Adrenal gland (tissue), 5 donors: ENCODE results near the gene MYADM.

ENCODE experiments used
- POLR2A ChIP-seq, 2 donors: fragments of 450-650 bp; IDR thresholded peaks; one replicate each; pipeline ENCODE4 v1.6.1; 2017; ENCODE audit warnings: antibody characterized with exemption in 2 of 2, mild to moderate bottlenecking in 2 of 2, moderate library complexity in 1 of 2
- TF ChIP-seq, protein P1 (sequence below), 6 experiments: fragments of 450-650 bp in 4 of 6; fragments of 200-600 bp in 2 of 6; sonication (generic) in 1 of 6; IDR thresholded peaks; 1 replicate in 5 of 6; 2 replicates in 1 of 6; pipeline versions ENCODE4 v1.5.1 to v1.8.0; 2016 to 2021; ENCODE audit warnings: antibody characterized with exemption in 6 of 6, mild to moderate bottlenecking in 2 of 6, moderate library complexity in 1 of 6
- donor health status: DM: no; HTN: no; CAD: no.

- TF ChIP-seq, protein P1, sequence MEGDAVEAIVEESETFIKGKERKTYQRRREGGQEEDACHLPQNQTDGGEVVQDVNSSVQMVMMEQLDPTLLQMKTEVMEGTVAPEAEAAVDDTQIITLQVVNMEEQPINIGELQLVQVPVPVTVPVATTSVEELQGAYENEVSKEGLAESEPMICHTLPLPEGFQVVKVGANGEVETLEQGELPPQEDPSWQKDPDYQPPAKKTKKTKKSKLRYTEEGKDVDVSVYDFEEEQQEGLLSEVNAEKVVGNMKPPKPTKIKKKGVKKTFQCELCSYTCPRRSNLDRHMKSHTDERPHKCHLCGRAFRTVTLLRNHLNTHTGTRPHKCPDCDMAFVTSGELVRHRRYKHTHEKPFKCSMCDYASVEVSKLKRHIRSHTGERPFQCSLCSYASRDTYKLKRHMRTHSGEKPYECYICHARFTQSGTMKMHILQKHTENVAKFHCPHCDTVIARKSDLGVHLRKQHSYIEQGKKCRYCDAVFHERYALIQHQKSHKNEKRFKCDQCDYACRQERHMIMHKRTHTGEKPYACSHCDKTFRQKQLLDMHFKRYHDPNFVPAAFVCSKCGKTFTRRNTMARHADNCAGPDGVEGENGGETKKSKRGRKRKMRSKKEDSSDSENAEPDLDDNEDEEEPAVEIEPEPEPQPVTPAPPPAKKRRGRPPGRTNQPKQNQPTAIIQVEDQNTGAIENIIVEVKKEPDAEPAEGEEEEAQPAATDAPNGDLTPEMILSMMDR (IDR thresholded peaks at IDR 0.05), result peak in 5 of 6 experiments; percentile 27 to 67 (median 50)
- TF ChIP-seq POLR2A (IDR thresholded peaks at IDR 0.05), result peak; percentile 9 to 16
Measured at GRCh38 chr19:53868892-53869804, 1.5 kb downstream of the MYADM start.
